ENCODE measurements around the gene TIMP3.

DNA sequence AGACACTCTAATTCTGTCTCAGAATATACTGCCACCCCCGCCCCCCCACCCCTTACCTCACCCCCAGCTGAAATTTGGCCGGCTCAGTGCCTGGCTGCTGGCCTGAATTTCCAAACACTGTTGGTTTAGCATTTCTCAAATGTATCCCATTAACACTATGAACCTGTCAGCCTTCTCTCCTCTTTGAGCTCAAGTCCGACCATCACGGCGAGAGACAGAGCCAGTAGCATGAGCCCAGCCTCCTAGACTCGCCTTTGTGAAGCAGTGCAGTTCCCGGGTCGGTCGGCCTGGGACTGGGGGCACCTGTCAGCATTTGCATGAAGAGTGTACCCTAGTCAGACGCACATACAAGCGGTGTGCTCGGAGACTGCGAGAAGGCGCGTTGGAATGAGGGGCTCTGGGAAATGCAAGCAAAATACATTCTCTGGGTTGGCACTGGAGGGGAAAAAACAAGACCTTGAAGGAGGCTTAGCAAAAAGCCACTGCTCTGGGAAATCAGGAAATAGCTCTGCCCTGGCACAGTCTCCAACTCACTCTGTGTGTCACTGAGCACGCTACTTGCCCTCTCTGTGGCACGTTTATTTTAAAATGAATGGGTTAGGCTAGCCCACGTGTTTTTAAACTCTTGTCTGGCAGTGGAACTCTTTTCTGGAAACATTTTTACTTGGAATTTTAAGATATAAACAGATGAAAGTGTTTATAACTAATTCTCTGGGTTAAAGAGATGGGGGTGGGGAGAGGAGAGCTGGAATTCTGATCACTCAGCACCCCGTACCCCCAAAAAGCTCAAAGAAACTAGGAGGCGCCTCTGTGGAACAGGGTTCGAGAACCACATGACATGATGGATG is 108.3 kb downstream of the TIMP3 start:
- TF ChIP-seq, protein P1, sequence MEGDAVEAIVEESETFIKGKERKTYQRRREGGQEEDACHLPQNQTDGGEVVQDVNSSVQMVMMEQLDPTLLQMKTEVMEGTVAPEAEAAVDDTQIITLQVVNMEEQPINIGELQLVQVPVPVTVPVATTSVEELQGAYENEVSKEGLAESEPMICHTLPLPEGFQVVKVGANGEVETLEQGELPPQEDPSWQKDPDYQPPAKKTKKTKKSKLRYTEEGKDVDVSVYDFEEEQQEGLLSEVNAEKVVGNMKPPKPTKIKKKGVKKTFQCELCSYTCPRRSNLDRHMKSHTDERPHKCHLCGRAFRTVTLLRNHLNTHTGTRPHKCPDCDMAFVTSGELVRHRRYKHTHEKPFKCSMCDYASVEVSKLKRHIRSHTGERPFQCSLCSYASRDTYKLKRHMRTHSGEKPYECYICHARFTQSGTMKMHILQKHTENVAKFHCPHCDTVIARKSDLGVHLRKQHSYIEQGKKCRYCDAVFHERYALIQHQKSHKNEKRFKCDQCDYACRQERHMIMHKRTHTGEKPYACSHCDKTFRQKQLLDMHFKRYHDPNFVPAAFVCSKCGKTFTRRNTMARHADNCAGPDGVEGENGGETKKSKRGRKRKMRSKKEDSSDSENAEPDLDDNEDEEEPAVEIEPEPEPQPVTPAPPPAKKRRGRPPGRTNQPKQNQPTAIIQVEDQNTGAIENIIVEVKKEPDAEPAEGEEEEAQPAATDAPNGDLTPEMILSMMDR (IDR thresholded peaks at IDR 0.05; ENCODE audit: low read depth, low read length): no peak
- TF ChIP-seq, protein P2, sequence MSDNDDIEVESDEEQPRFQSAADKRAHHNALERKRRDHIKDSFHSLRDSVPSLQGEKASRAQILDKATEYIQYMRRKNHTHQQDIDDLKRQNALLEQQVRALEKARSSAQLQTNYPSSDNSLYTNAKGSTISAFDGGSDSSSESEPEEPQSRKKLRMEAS (IDR thresholded peaks at IDR 0.05; ENCODE audit: low read depth, low read length): no peak

All from NB4 (cell line).